ENCODE data around the gene EPHA8. TPM values are rescaled to one million over a fixed set of nuclear protein-coding genes. Genes with fewer than 3 reads are reported as not detected.

The EPHA8 gene
- total RNA-seq, 1 donor from 2014 or later: 0.23 TPM

- H3K36me3 ChIP-seq (ENCODE audit: insufficient read depth, low read length): no peaks in the 10 kb centered on the region
- Mint-ChIP-seq H3K27ac (ENCODE audit: unreplicated experiment) (no peak overlapping the region), H3K4me3 (ENCODE audit: unreplicated experiment) (no peak overlapping the region), H3K27me3 (ENCODE audit: low read depth, unreplicated experiment) (peaks cover 56% of the 10 kb centered on the region), H3K36me3 (ENCODE audit: low read depth, unreplicated experiment) (peaks cover 2% of the 10 kb centered on the region), H3K4me1 (ENCODE audit: low read depth, unreplicated experiment) (no peaks in the 10 kb centered on the region), H3K9me3 (ENCODE audit: unreplicated experiment) (no peaks in the 10 kb centered on the region)
- FAIRE-seq (no peak), DNase-seq (ENCODE audit: low read depth) (no peak)
- no peak for TF ChIP-seq EZH2 (IDR thresholded peaks at IDR 0.05; ENCODE audit: insufficient read depth, low read length)
- no peak for TF ChIP-seq CTCF (IDR thresholded peaks at IDR 0.05; ENCODE audit: insufficient read depth, low read depth, low read length)
- H3K27me3 ChIP-seq (ENCODE audit: insufficient read depth, low read length): peaks cover 52% of the 10 kb centered on the region
- no peaks in the 10 kb centered on the region for H4K20me1 ChIP-seq (ENCODE audit: insufficient read depth, low read length)
- no peaks in the 10 kb centered on the region for H3K9me3 ChIP-seq (ENCODE audit: insufficient read depth, low read depth, low read length)
- no peaks in the 10 kb centered on the region for H3K4me1 ChIP-seq (ENCODE audit: insufficient read depth, low read length)
- H3K79me2 ChIP-seq (ENCODE audit: insufficient read depth, low read length): no peaks in the 10 kb centered on the region
- no peak overlapping the region for H3K4me3 ChIP-seq (ENCODE audit: insufficient read depth, low read depth, low read length)
- H3K4me2 ChIP-seq (ENCODE audit: low read length): no peak overlapping the region
- no peak overlapping the region for H3K27ac ChIP-seq (ENCODE audit: low read depth, low read length)
- H2AFZ ChIP-seq (ENCODE audit: low read depth, low read length): no peak overlapping the region
- H3K9ac ChIP-seq (ENCODE audit: low read length): no peak overlapping the region
Measured at GRCh38 chr1:22626237-22627157, 63.2 kb downstream of the EPHA8 start.

- H3K9ac ChIP-seq (ENCODE audit: low read length): no peak overlapping the region
- TF ChIP-seq EZH2 (IDR thresholded peaks at IDR 0.05; ENCODE audit: insufficient read depth, low read length) (no peak), CTCF (IDR thresholded peaks at IDR 0.05; ENCODE audit: insufficient read depth, low read depth, low read length) (no peak)
- Mint-ChIP-seq H3K27ac (ENCODE audit: unreplicated experiment) (no peak overlapping the region), H3K27me3 (ENCODE audit: low read depth, unreplicated experiment) (peaks cover 57% of the 10 kb centered on the region), H3K4me3 (ENCODE audit: unreplicated experiment) (no peak overlapping the region), H3K4me1 (ENCODE audit: low read depth, unreplicated experiment) (no peaks in the 10 kb centered on the region), H3K36me3 (ENCODE audit: low read depth, unreplicated experiment) (peaks cover 2% of the 10 kb centered on the region), H3K9me3 (ENCODE audit: unreplicated experiment) (no peaks in the 10 kb centered on the region)
- H4K20me1 ChIP-seq (ENCODE audit: insufficient read depth, low read length): no peaks in the 10 kb centered on the region
- H3K9me3 ChIP-seq (ENCODE audit: insufficient read depth, low read depth, low read length): no peaks in the 10 kb centered on the region
- DNase-seq (ENCODE audit: low read depth): no peak
- peaks cover 56% of the 10 kb centered on the region for H3K27me3 ChIP-seq (ENCODE audit: insufficient read depth, low read length)
- no peak overlapping the region for H3K27ac ChIP-seq (ENCODE audit: low read depth, low read length)
- H3K79me2 ChIP-seq (ENCODE audit: insufficient read depth, low read length): no peaks in the 10 kb centered on the region
- H3K4me2 ChIP-seq (ENCODE audit: low read length): no peak overlapping the region
- no peak for FAIRE-seq
- no peaks in the 10 kb centered on the region for H3K4me1 ChIP-seq (ENCODE audit: insufficient read depth, low read length)
- H3K36me3 ChIP-seq (ENCODE audit: insufficient read depth, low read length): no peaks in the 10 kb centered on the region
- H3K4me3 ChIP-seq (ENCODE audit: insufficient read depth, low read depth, low read length): no peak overlapping the region
- H2AFZ ChIP-seq (ENCODE audit: low read depth, low read length): no peak overlapping the region
Measured at GRCh38 chr1:22627331-22627730, 64.0 kb downstream of the EPHA8 start.

Data from astrocyte (in vitro differentiated cells and primary cell).